ENCODE results near the gene MRPS18B. TPM values are rescaled to one million over a fixed set of nuclear protein-coding genes. Genes with fewer than 3 reads are reported as not detected.
"Not testable (repeated sequence)": the region's sequence is repeated elsewhere in the genome, so short reads cannot be mapped to it uniquely, and the experiment has no call there.

The MRPS18B gene
- total RNA-seq, 1 donor from 2014 or later: 129 TPM

DNA sequence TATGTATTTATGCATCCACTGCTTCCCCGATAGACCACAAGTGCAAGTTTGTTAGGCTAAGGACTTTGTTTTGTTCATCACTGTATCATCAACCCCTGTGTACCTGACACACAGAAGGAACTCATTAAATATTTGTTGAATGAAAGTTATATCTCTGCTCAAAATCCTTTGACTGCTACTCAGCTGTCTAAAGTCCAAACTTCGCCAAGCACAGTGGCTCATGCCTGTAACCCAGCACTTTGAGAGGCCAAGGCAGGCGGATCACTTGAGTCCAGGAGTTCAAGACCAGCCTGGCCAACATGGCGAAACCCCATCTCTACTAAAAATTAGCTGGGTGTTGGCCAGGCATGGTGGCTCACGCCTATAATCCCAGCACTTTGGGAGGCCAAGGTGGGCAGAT, 40.3 kb downstream of the MRPS18B start:
- ATAC-seq; intact Hi-C loops (cut with DNase I): not testable (repeated sequence)

DNA sequence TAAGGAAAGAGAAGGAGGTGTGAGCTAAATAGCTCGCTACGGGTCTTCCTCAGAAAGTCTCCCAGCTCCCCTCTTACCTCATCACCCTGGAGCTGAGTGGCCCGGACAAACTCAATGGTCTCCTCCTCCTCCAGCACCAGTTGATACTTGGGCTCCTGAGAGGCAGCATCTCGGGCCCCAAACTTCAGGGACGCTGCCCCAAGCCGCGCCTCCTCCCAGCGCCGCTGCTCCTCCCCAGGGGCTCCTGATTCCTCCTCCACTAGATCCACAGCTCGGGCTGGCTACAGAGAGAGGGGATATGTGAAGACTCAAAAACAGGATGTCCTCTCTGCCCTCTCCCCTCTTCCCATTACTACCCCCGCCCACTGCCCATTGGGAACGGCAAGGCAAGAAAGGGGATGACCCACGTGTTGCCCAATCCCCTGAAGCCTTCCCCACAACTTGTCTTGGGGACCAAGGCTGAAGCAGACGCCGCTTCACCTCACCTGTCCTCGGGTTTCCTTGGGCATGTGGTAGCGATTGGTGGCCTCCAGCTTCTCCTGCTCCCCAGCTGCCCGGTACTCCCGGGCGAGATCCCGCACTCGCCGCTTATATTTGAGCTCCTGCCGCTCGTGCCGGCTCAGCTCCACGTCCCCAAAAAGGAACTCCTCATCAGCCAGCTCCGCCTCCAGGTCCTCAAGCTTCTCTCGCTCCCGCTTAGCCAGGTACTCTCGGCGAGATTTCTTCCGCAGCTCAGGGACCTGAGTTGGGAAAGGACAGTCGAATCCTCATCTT, 47.5 kb downstream of the MRPS18B start:
- DNase-seq (ENCODE audit: missing footprints) (no peak), ATAC-seq (no peak)
- intact Hi-C loops (cut with DNase I): no loop called here

More for the DNA sequence above, 40.3 kb downstream of the MRPS18B start:
- DNase-seq (ENCODE audit: missing footprints): not testable (repeated sequence)

DNA sequence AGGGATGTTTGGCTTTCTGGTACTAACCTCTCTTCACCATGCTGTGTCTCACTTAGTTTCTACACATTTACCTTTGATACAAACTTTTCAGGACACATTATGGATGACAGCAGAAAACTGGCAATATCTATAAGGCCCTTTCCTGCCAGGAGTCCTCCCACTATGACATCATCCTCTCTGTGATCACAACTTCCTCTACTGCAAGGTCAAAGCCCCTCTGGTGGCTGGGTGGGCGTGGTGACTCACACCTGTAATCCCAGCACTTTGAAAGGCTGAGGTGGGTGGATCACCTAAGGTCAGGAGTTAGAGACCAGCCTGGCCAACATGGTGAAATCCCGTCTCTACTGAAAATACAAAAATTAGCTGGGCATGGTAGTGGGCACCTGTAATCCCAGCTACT, 48.7 kb downstream of the MRPS18B start:
- intact Hi-C loops (cut with DNase I); ATAC-seq; DNase-seq (ENCODE audit: missing footprints): not testable (repeated sequence)

DNA sequence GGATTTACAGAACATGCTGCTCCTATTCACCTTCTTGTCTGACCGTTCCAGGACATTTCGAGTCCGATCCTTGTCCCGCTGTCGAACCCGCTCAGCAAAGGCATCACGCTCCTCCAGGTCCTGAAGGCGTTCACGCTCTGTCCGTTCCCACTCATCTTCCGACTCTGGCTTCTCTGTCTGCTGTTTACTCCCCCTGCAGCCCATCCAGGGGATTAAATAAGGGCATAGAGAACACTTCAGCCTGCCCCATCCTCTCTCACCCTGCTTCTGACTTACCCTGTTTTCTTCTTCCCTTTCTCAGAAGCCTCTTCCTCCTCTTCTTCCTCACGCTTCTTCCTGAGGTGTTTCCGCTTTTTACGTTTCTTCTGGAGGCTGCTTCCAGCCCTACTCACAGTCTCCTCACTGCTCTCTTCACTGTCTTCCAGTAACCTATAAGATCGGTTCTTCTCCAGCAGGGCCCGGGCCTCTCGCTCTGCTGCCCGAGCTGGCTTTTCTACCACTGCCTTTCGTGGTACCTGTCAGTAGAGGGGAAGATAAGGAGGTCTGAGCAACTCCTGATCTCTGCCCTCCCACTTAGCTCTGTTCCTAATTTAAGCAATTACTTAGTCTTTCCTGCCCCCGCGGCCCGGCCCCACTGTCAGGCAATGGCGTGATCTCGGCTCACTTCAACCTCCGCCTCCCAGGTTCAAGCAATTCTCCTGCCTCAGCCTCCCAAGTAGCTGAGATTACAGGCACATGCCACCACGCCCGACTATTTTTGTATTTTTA, 53.3 kb downstream of the MRPS18B start:
- DNase-seq (ENCODE audit: missing footprints) (no peak), ATAC-seq (no peak)
- intact Hi-C loops (cut with DNase I): loop anchor here (5.0 kb wide), 1 partner anchor 54 kb away; the partner anchor contains the start of genes MRPS18B and PPP1R10

DNA sequence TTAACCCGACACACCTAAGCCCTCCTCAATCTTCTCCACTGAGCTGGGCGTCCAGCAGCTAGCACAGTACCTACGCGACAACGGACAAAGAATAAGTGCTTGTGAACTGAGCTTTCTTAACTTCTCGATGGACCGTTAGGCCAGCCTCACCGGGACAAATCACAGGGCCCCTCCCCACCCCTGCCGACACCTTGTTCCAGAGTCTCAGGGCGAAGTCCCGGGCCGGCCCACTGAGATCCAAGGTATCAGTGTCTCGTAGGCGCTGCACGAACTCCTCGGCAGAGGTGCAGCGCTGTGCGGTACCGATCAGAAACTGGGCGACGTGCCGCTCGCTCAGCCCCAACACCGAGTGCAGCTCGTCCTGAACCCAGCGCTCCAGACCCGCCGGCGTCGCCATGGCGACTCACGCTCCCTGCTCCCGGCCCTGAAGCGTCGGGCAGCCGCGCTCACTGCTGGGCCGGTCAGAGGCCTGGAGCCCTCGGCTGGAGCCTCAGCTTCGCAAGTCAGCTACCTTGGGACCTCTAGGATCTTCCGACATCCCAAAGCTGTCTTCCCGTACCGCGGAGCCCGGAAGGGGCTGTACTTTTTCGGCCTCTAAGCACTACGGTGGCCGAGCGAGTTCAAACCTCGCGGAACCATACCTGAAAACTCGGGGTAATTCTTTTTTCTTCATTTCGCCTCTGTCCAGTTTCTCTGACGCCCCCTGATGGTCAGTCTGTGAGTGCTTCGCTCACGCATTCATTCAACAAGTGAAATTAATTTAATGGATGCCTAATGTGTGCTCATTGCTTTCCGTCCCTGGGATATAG, 55.0 kb downstream of the MRPS18B start, which contains the start of gene DHX16:
Gene DHX16, minus strand, starts transcription at position 562 of the 809 bp plus-strand sequence. Its CDS starts 165 bp downstream, at position 397.
- DNase-seq (ENCODE audit: missing footprints) (peak; percentile 95), ATAC-seq (peak; percentile 92)
- intact Hi-C loops (cut with DNase I): loop anchor here (5.0 kb wide), 1 partner anchor 55 kb away; the partner anchor contains the start of genes MRPS18B and PPP1R10

Small RNAs within 50 kb of the gene (microRNA-seq; reads per million reads assigned to microRNA genes)
- gene MIR877: 10.8 reads per million, percentile 23 among the genes with 10 or more reads in this experiment

Other genes starting within 250 kb of the MRPS18B start
- 152 TPM for gene HLA-E, start 128.3 kb upstream of the MRPS18B start, total RNA-seq
- gene GNL1, start 61.4 kb upstream of the MRPS18B start, total RNA-seq: 18.3 TPM
- 2.8 TPM for gene PRR3, start 60.5 kb upstream of the MRPS18B start, total RNA-seq
- 39.5 TPM for gene ABCF1, start 46.4 kb upstream of the MRPS18B start, total RNA-seq
- gene PPP1R10, start 597 bp upstream of the MRPS18B start, total RNA-seq: 33.5 TPM
- gene ATAT1, start 9.0 kb downstream of the MRPS18B start, total RNA-seq: 1.9 TPM
- gene C6orf136, start 29.3 kb downstream of the MRPS18B start, total RNA-seq: 54.1 TPM
- gene DHX16, start 55.2 kb downstream of the MRPS18B start, total RNA-seq: 20.6 TPM
- 18.2 TPM for gene PPP1R18, start 68.8 kb downstream of the MRPS18B start, total RNA-seq
- gene NRM, start 73.1 kb downstream of the MRPS18B start, total RNA-seq: 5.7 TPM
- gene MDC1, start 99.4 kb downstream of the MRPS18B start, total RNA-seq: 13.1 TPM
- gene TUBB, start 102.5 kb downstream of the MRPS18B start, total RNA-seq: 254 TPM
- gene FLOT1, start 124.8 kb downstream of the MRPS18B start, total RNA-seq: 240 TPM
- gene IER3, start 126.7 kb downstream of the MRPS18B start, total RNA-seq: 19.2 TPM

All from Right ventricle myocardium inferior (tissue), 1 donor.